Hematopoietic multipotent progenitor cell treated with erythropoietin and hydrocortisone succinate and interleukin-3 and kit ligand, for 6 days (in vitro differentiated cells): Measurements from ENCODE around the gene CPPED1.

ENCODE experiments used
- DNase-seq: peaks from one replicate; pipeline ENCODE4 v3.0.0-alpha.2; 2015

CPPED1 gene

DNA sequence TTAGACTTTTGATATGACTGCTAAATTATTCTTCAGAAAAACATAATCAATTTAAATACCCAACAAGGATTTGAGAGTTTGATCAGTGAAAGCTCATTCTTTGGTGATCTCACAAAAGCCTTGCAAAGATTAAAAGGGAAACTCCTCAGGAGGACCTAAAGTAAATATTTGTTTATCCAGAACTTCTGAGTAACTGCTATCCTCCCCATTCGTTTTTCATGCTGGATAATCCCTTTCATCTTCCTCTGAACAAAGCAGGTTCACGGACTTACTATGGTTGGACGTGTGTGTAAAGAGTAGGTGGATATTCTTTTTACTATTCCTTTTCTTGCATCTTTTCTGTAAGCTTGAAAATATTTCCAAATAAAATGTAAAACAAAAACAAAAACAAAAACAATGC is 124.7 kb downstream of the CPPED1 start:
- no peak for DNase-seq

DNA sequence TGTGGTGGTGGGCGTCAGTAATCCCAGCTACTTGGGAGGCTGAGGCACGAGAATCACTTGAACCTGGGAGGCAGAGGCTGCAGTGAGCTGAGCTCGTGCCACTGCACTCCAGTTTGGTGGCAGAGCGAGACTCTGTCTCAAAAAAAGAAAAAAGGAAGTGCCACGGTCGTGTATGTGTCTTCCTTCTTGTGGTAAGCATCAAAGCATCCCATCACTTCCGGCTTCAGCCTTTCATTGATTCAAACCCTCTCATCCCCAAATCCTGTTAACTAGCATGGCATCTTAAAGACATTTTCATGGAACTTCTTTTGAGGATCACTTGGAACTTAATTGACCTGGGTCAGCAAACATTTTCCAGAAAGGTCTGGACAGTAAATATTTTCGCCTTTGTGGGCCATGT is 126.2 kb downstream of the CPPED1 start:
- peak; percentile 13 for DNase-seq

DNA sequence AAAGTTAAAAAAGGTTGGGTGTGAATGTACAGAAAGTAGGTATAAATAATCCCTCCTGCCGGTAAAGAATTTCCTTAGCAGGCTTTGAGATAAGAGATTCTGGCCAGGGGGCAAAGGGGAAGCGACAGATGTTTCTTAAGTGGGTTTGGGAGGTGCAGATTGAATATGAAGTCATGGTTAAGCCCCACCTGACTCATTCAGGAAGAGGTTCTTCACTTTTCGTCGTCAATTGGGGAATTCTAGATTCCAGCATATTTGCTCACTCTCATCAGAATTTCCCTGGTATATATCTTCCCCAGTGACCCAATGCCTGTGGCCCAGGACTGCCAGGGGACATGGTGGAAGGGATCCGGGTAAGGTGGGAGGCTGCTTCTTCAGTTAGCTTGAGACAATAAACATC is 127.8 kb downstream of the CPPED1 start:
- peak; percentile 14 for DNase-seq

DNA sequence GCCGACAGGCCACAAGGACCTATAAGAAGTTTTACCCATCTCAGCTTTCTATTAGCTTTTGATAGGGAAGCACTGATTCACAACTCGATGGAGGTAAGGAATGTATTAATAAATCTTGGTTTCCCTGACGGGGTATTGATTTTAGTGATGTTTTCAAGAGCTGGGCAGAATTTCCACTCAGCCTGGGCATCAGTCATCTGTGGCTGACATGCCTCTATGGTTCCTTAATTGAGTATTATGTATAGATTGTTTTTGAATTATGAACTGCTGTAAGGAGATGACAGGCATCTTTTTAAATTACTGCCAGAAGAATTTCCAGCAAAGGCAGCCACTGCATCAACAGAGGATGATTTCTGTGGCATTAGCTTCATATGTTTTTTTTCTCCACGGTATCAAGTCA is 128.6 kb downstream of the CPPED1 start:
- DNase-seq, result no peak

DNA sequence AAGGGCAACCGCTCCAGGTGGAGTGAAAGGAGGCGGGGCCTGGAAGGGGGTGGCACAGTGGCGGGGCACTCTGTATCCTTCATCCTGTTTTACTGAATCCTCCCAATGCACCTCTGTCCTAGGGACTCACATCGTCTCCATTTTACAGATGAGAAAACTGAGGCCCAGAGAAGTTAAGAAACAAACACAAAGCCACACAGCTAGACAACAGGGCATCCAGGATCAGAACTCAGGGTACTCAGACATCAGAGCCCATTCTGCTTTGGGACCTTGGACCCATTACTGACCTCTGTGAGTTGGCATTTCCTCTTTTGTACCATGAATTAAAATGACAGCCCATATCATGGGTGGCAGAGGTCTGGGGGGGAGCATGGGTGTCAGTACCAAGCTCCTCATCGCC is 129.2 kb downstream of the CPPED1 start:
- DNase-seq, result no peak

DNA sequence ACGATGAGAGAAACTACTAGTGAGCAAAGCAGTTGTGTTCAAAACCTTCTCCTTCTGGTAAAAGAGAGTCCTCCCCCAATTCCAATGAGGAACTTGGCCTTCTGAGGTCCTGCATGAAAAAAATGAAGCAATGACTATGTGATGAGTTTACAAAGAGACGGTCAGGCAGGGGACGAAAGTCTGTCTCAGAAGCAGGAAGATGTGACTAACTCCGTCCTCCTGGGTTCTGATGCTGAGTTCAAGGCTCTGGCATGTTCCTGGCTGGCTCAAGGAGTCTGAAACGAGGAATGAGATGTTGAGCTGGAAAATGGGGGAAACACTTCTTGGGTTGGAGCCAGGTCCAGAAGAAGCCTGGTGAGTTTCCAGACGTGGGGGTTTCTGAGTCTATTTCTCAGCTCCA is 129.6 kb downstream of the CPPED1 start:
- DNase-seq, result no peak

DNA sequence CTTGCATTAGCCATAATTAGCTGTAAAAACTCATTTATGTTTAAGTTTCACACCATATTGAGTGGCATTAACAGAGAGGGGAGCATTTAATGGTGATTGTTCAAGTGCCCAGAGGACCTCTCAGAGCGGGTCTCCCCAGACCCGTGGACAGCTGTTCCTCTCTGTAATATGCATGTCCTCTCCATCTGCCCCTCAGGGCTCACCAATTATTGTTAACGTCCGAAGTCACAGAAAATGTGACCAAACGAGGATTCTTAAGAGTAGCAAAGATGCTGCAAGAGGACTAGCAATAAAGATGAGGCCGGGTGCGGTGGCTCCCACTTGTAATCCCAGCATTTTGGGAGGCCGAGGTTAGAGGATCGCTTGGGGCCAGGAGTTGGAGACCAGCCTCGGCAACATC is 130.2 kb downstream of the CPPED1 start:
- DNase-seq, result no peak

DNA sequence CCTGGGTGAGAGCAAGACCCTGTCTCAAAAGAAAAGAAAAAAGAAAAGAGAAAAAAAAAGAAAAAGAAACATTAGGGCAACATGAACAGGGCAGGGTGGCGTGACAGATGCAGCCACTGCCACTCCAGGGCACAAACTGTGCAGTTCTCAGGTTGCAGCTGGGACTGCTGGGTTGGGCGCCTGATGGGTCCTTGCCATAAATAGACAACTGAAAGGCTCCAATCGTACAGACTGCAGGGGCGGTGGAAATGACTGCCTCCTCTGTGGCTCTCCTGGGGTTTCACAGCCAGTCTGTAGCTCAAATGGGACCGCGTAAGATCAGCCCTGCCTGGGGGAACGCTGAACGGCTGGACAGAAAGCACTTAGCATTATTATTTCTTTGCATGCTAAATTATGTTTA is 130.7 kb downstream of the CPPED1 start:
- no peak for DNase-seq

DNA sequence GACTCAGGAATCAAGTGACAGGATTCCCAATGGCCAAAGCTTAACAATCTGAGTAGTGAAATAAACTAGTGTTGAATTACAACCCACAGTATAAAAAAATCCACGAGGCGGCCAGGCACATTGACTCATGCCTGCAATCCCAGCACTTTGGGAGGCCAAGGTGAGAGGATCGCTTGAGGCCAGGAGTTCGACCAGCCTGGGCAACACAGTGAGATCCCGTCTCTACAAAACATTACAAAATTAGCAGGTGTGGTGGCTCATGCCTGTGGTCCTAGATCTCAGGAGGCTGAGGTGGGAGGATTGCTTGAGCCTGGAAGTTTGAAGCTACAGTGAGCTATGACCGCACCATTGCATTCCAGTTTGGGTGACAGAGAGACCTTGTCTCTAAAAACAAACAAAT is 133.8 kb downstream of the CPPED1 start:
- no peak for DNase-seq

DNA sequence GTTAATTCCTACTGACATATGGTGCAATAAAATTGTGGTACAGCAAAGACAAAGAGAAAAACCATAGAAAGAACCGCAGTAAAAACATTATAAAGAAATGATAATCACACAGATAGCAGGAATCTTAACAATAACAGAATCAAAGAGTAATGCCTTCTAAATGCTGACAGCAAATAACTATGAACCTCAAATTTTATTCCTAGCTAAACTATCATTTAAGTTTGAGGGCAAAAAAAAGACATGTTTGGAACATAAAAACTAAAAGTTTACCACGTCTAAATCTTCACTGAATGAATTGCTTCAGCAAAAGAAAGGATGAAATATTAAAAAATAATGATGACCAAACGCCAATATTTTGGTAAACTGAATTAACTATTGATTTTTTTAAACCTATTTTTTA is 135.8 kb downstream of the CPPED1 start:
- DNase-seq, result no peak

DNA sequence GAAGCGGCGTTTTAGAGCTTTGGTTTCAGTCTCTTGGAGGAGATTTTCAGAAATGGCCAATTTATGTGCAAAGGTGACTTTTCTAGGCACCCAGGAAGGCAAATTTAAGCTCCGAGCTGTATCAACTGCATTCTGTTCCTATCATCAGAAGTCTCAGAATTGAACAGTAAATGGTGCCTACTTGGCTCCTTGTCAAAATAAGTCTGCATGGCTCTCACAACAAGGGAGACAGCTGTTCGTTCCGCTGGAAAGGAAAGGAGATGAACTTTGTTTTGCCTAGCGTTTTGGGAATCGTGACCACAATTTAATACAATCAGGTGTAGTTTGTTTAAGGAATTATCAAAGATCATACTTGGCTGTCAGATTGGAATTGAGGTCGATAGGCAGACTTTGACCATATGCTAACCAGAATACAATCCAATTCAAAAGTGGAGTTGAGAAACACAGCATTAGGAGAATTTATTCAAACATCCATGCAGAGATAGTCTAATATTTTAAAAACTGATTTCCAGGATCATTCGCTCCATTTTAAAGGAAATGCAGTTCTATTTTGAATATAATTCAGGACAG is 139.4 kb downstream of the CPPED1 start:
- no peak for DNase-seq

DNA sequence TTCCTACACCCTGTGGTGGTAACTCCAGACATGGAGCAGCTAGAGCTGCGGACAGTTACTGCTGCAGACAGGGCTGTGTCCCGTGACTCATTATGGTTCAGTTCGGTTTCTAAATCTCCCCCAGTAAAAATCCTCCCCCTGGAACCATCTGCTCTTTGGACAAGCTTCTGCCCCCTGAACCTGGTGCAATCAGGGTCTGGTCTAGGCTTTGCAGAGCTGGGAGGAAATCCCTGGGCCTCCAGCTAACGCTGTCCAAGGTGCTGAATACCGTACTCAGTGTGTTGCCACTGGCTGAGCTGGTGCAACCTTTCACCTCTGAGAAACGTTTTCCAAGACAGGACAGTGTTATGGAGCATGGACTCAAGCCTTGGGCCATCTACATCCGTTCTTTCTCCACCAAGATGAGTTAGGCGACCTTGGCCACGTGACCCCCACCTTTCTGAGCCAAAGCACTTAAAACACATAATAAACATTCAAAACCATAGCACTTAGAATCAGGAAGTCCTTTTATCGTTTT is 142.0 kb downstream of the CPPED1 start:
- peak; percentile 87 for DNase-seq

DNA sequence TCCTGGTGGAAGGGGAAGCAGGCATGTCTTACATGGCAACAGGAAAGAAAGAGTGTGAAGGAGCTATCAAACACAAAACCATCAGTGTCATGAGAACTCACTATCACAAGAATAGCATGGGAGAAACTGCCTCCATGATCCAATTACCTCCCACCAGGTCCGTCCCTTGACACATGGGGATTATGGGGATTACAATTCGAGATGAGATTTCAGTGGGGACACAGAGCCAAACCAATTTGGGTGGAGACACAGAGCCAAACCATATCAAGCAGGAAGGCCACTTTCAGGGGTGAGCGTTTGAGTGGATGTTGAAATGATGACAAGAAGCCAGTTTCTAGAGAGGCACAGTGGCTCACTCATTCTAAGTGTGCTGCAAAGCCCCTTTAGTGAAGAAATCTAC is 143.8 kb downstream of the CPPED1 start:
- no peak for DNase-seq

DNA sequence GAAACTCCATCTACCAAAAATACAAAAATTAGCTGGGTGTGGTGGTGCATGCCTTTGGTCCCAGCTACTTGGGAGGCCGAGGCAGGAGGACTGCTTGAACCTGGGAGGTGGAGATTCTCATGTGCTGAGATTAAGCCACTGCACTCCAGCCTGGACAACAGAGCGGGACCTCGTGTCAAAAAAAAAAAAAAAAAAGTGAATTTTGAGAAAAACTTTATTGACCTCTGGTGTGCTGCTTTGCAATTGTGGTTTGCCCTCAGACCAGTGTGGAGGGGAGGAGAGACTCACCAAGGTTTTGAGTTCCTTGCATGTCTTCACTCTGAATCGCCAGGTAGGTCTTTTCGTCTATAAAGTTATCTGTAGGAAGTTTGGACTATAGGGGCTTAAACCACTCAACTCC is 145.2 kb downstream of the CPPED1 start:
- DNase-seq, result no peak

DNA sequence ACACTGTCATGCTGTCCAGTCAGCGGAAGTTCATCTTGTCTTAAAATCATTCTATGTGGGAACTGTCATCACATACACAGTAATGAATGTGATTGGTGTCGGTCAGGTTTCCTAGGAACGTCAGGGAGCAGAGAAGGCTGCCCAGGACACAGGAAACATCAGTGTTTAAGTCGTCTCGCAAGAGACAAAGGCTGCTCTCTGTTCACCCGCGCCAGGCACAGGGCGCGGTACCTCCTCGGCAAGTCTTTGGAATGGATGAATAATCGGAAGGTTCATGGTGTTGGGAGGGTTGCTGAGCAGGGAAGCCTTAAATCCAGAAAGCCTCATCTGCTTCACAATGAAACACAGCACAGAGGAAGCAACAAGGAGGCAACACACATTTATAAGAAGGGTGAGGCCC is 148.2 kb downstream of the CPPED1 start:
- DNase-seq, result no peak

DNA sequence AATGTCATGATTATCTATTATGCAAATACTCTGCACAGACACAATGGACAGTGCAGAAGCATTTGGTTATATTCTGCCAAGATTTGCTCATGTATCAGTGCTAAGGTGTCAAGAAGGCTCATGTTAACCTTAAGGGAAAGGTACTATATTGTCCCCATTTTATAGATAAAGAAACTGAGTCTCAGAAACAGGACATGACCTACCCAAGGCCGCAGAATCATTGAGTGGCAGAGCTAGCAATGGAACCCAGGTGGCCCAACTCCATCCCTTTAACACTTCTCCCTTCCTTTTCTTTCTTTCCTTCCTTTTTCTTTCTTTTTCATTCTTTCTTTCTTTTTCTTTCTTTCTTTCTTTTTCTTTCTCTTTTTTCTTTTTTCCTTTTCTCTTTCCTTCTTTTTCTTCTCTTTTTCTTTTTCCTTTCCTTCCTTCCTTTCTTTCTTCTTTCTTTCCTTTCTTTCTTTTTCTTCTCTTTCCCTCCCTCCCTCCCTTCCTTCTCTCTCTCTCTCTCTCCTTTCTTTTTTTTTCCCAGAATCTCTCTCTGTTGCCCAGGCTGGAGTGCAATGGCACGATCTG is 149.8 kb downstream of the CPPED1 start:
- no peak for DNase-seq

DNA sequence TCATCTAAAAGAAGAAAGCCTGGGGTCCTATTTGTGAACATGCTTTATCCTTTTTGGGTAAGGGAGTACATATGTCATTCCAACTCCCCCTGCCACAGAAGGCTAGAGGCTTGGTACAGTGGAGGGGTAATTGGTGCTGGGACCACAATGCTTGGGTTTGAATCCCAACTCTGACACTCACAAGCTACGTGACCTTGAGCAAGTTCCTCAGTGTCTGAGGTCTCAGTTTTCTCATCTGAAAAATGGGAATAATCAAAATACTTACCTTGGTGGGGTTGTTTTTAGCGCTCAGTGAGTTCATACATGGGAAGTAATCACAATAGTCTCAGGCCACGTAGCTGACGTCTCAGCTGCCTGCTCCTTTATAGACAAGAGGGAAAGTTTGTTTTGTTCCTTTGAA is 150.8 kb downstream of the CPPED1 start:
- no peak for DNase-seq

DNA sequence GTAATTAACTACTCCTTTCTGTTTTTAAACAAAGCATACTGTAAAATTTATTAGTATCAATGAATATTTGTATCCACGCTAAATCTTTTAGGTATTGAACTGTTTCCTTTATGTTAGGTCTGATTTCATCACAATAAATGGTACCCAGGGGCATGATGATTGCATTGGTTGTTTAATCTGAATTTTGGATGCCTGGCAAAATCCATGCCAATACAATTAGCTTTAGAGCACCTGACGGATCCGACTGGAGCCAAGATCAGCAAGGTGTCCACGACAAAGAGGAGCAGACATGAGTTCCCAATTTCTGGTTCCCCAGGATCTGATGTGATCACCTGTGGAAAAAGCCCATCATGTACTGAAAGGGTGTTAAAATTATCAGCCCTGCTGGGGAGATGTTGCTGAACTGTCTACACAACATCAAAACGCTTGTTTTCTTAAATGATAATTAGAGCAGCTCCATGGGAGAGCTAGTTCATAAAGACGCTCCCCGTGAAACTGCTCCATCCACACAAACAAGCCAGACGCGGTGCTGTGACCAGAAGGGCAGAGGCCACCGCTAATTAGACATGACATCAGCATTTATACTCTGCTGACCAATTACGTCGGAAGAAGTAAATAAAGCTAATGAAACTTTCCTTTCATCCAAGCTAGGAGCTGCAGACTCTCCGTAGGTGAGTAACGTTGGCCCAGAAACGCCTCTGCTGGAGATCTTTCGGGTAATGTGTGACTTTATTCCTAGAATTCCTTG is 151.7 kb downstream of the CPPED1 start:
- no peak for DNase-seq

DNA sequence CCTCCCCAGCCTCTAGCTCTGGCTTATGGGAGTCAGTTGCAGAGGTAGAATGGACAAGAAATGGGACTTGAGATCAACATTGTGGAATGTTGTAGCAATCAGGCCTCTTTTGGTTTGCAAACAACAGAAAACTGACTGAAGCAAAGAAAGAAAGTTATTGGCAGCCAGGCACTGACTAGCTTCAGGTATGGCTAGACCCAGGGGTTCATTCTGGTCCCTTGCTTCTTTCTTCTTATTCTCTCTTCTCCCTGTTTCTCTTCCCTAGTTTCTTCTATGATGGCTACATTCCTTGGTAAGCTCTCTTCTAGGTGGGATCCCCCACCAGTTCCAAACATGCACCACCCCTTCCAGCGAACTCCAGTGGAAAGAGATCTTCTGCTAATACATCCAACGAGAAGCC is 154.3 kb downstream of the CPPED1 start:
- no peak for DNase-seq

DNA sequence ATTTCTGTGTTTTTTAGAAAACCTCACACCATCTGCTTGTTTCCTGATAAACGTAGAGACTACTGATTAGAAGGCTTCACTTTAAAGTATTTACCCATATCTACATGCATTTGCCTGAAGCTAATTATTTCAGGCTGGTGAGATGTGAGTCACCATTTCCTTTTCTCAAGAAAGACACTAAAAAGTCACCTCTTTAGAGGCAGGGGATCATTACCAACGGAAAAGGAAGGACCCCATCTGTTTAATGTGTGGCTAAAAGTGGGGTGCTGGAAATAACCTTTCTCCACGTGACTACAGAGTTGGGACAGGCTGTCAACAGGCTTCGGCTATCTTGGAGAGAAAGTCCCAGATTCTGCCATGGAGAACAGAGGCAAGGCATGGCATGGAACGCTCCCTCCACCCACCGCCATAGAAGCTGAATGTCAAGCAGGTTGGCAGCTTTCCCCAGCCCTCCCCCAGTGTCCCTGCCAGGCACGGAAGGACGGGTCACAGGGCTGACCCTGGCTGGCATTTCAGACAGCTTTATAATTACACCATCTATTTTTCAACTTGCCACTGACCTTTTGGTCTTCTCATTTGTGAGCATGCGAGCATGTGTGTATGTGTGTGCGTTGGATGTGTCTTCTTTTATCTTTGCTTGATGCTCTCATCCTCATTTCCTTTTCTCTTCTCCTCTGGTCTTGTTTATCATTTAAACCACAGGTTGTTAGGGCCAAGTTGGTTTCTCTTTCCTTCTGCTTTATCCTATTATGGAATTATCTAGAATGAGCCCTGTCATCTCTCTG is 157.0 kb downstream of the CPPED1 start:
- DNase-seq, result peak; percentile 71

DNA sequence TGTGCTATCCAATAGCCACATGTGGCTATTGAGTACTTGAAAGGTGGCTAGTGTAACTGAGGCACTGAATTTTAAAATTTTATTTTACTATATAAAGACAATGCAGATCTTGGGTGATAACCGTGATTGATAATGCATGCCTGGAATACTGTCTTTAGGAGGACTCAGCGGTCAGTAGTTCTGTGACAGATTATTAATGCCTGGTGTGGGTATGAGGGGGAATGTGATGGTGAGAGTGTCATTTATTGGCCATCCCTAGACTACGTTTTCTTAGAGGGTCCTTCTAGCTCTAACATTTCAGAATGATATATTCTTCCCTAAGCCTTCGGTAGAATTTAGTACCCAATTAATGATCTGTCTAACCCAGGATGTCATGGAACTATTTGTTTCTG is 157.6 kb downstream of the CPPED1 start:
- no peak for DNase-seq

DNA sequence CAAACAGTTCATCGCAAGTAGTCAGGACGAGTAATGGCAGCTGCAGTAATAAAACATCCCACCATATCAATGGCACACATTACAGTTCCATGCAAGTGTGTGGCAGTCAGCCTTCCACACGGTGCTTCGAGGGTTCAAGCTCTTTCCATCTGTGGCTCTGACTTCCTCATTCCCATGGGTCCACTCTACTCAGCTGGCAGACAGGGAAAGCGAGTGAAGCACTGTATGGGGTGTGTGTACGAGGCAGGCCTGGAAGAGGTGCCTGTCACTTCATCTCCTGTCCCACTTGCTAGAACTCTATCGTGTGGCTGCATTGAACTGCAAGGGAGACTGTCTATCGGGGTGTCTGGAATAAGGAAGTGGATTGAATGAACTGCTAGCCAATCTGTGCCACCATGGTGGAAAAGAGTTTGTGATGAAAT is 160.6 kb downstream of the CPPED1 start:
- DNase-seq, result no peak

DNA sequence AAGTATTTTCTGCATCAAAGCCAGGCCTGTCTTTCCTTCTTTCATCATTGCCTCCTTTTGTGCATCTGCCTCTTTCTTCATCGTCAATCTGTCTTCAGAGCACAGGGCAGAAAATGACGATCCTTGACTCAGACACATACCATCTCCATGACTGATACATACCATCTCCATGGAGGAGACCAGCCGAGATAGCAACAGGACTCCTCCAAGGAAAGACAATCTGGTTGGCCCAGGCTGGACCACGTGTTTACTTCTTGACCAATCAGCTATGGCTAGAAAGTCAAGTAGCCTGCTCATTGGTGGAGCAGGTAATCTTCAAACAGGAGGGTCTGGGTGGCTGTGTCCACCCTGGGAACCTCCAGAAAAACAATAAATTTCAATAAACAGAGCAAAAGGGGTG is 164.6 kb downstream of the CPPED1 start:
- DNase-seq, result no peak

DNA sequence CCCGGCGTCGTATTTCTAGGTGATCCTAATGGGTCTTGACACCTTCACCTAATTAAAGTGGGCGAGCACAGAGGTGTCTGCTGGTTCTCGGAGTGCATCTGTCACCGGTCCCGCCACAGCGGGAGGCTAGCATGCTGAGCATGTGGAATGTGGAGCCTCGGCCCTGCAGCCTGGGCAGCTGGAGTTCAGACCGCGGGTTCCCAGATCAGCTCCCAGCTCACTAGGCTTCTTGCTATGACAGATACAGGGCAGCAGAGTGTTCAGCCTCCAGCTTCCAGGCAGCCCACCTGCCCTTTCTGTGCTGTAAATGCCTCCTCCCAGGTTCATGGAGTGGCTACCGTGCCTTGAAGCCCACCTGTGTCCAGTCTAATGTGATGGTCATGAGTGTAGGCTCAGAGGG is 166.7 kb downstream of the CPPED1 start:
- no peak for DNase-seq
